ENCODE results near the gene GLRX3. TPM values are rescaled to one million over a fixed set of nuclear protein-coding genes. Genes with fewer than 3 reads are reported as not detected.

Gene GLRX3
- total RNA-seq, 1 donor from 2014 or later = 74.6 TPM

DNA sequence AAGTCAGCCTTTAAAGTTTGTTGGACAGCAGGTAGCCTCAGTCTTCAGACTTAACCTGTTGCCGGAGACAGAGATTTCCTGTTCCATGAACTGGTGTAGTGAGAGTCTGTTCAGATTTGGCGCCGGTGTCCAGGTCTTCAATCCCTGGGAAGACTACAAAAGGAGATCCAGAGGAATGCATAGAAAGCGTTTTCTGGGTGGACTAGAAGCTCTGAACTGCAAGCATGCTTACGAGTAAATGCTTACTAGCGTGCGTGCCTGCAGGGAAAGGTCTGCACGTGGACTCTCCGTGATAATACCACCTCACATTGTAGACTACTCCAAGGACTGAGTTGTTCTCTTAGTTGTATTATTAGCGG lies 878 bp downstream of the GLRX3 start:
- DNase-seq (ENCODE audit: low spot score in 2 of 2, unreplicated experiment in 2 of 2) = no peak
- H3K36me3 Mint-ChIP-seq = peaks cover 1% of the 10 kb centered on the region
- peak overlapping the region; percentile 84 for H3K4me3 Mint-ChIP-seq

DNA sequence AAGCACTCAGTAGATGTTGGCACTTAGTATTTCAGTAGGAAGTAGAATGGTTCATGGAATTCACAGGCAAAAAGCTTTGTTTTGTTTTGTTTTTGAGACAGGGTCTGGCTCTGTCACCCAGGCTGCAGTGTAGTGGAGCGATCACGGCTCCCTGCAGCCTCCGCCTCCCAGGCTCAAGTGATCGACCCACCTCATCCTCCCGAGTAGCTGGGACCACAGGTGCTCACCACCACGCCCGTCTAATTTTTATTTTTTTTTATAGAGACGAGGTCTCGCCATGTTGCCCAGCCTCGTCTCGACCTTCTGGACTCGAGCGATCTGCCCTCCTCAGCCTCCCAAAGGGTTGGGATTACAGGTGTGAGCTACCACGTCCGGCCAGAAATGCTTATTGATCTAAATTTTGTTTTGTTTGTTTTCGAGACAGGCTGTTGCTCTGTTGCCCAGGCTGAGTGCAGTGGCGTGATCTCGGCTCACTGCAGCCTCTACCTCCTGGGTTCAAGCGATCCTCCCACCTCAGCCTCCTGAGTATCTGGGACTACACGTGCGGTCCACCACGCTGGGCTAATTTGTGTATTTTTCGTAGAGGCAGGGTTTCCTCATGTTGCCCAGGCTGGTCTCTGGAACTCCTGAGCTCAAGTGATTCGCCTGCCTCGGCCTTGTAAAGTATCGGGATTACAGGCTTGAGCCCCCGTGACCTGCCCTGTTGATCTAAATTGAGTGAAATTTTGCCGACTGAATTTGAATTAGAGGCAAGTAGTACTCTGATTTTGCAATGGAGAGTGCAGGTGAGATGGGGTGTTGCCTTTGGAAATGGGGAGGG lies 1.7 kb downstream of the GLRX3 start:
- no peaks in the 10 kb centered on the region for H3K27me3 Mint-ChIP-seq (ENCODE audit: low read depth)
- TF ChIP-seq, protein P1, sequence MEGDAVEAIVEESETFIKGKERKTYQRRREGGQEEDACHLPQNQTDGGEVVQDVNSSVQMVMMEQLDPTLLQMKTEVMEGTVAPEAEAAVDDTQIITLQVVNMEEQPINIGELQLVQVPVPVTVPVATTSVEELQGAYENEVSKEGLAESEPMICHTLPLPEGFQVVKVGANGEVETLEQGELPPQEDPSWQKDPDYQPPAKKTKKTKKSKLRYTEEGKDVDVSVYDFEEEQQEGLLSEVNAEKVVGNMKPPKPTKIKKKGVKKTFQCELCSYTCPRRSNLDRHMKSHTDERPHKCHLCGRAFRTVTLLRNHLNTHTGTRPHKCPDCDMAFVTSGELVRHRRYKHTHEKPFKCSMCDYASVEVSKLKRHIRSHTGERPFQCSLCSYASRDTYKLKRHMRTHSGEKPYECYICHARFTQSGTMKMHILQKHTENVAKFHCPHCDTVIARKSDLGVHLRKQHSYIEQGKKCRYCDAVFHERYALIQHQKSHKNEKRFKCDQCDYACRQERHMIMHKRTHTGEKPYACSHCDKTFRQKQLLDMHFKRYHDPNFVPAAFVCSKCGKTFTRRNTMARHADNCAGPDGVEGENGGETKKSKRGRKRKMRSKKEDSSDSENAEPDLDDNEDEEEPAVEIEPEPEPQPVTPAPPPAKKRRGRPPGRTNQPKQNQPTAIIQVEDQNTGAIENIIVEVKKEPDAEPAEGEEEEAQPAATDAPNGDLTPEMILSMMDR (IDR thresholded peaks at IDR 0.05; ENCODE audit: unreplicated experiment) = no peak
- H3K9me3 Mint-ChIP-seq = no peaks in the 10 kb centered on the region
- peak overlapping the region; percentile 84 for H3K4me3 Mint-ChIP-seq
- H3K36me3 Mint-ChIP-seq = peaks cover 5% of the 10 kb centered on the region
- H3K4me1 Mint-ChIP-seq = peaks cover 38% of the 10 kb centered on the region
- no peak for DNase-seq (ENCODE audit: low spot score in 2 of 2, unreplicated experiment in 2 of 2)
- H3K27ac Mint-ChIP-seq = peak overlapping the region; percentile 92

More for the DNA sequence above, 878 bp downstream of the GLRX3 start:
- no peaks in the 10 kb centered on the region for H3K9me3 Mint-ChIP-seq
- H3K4me1 Mint-ChIP-seq = peaks cover 31% of the 10 kb centered on the region
- H3K27ac Mint-ChIP-seq = peak overlapping the region; percentile 92
- no peaks in the 10 kb centered on the region for H3K27me3 Mint-ChIP-seq (ENCODE audit: low read depth)
- TF ChIP-seq, protein P1 (IDR thresholded peaks at IDR 0.05; ENCODE audit: unreplicated experiment) = no peak

DNA sequence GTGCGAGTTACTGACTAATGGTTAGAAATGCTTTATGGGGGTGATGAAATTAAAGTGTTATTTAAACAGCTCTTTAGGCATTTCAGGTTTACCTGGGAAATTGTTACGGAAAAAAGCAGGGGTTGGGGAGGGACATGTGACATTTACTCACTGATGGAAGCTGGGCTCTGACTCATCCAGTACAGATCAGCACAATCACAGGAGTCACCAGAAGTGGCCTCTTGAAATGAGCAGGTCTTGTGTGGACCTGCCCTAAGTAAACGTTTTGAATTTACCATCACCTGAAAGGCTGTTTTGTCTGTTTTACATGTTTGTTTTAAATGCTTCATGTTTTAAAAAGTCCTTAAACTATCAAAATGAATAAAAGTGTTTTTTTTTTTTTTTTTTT lies 2.3 kb downstream of the GLRX3 start:
- Mint-ChIP-seq H3K27ac (peak overlapping the region; percentile 43), H3K27me3 (ENCODE audit: low read depth) (no peaks in the 10 kb centered on the region), H3K36me3 (peaks cover 5% of the 10 kb centered on the region), H3K4me1 (peaks cover 41% of the 10 kb centered on the region), H3K9me3 (no peaks in the 10 kb centered on the region), H3K4me3 (peak overlapping the region; percentile 84)
- TF ChIP-seq, protein P1 (IDR thresholded peaks at IDR 0.05; ENCODE audit: unreplicated experiment) = no peak
- no peak for DNase-seq (ENCODE audit: low spot score in 2 of 2, unreplicated experiment in 2 of 2)

DNA sequence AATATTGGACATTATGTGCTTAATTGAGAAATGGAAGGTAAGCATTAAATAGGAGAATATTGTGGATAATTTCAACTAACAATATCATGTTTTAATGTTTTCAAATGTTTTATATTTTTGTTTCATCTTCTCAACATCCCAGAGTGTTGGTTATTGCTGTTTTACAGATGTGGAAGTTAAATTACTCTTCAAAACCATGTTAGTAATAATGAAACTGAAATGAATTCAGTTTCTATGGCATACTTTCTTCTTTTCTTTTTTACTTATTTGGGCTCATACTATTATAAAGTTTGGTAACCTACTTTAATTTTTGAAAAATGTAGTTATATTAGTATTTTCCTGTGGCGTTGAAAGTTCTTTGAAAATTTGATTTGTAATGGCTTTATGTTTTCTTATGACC lies 4.2 kb downstream of the GLRX3 start:
- H3K4me3 Mint-ChIP-seq = no peak overlapping the region
- peaks cover 39% of the 10 kb centered on the region for H3K4me1 Mint-ChIP-seq
- H3K36me3 Mint-ChIP-seq = peaks cover 8% of the 10 kb centered on the region
- no peaks in the 10 kb centered on the region for H3K9me3 Mint-ChIP-seq
- TF ChIP-seq, protein P1 (IDR thresholded peaks at IDR 0.05; ENCODE audit: unreplicated experiment) = no peak
- DNase-seq (ENCODE audit: low spot score in 2 of 2, unreplicated experiment in 2 of 2) = no peak
- H3K27me3 Mint-ChIP-seq (ENCODE audit: low read depth) = no peaks in the 10 kb centered on the region
- no peak overlapping the region for H3K27ac Mint-ChIP-seq

DNA sequence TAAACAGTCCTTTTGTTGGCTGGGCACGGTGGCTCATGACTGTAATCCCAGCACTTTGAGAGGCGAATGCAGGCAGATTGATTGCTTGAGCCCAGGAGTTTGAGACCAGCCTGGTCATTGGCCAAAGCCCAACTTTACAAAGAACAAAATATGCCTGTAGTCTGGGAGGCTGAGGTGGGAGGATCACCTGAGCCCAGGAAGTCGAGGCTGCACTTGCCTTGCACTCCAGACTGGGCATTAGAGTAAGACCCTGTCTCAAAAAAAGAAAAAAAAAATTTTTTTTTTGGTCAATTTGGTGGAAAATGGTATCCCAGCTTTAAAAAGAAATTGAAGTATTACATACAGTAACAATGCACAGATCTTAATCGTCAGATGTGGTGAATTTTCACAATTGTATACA lies 4.8 kb downstream of the GLRX3 start:
- H3K9me3 Mint-ChIP-seq = no peaks in the 10 kb centered on the region
- H3K27ac Mint-ChIP-seq = peak overlapping the region; percentile 80
- H3K4me1 Mint-ChIP-seq = peaks cover 37% of the 10 kb centered on the region
- no peak overlapping the region for H3K4me3 Mint-ChIP-seq
- no peaks in the 10 kb centered on the region for H3K27me3 Mint-ChIP-seq (ENCODE audit: low read depth)
- TF ChIP-seq, protein P1 (IDR thresholded peaks at IDR 0.05; ENCODE audit: unreplicated experiment) = no peak
- DNase-seq (ENCODE audit: low spot score in 2 of 2, unreplicated experiment in 2 of 2) = no peak
- H3K36me3 Mint-ChIP-seq = peaks cover 8% of the 10 kb centered on the region

Data from mesothelial cell of epicardium (in vitro differentiated cells).